Activated T-cell treated with anti-CD3 and anti-CD28 coated beads, Interleukin-2, amount 50 U/mL, for 1 hour (primary cell): ENCODE data around the gene TSC22D3.
"Not testable (repeated sequence)": the region's sequence is repeated elsewhere in the genome, so short reads cannot be mapped to it uniquely, and the experiment has no call there.

Experiments used
- DNase-seq: peaks from one replicate; pipeline ENCODE4 v3.0.0-alpha.2; 2020

Gene TSC22D3

GRCh38 chrX:107676559-107677378, 98.8 kb downstream of the TSC22D3 start:
- DNase-seq = peak; percentile 56

GRCh38 chrX:107675823-107676555, 99.6 kb downstream of the TSC22D3 start:
- DNase-seq = peak; percentile 30

GRCh38 chrX:107675365-107675654, 100.3 kb downstream of the TSC22D3 start:
- no peak for DNase-seq

- no peak for DNase-seq
Measured at GRCh38 chrX:107674480-107675364, 100.9 kb downstream of the TSC22D3 start.

- DNase-seq = peak; percentile 86
Measured at GRCh38 chrX:107673933-107674479, 101.6 kb downstream of the TSC22D3 start.

GRCh38 chrX:107673431-107673830, 102.2 kb downstream of the TSC22D3 start:
- DNase-seq = no peak

- DNase-seq = peak; percentile 77
Measured at GRCh38 chrX:107672955-107673378, 102.6 kb downstream of the TSC22D3 start.

GRCh38 chrX:107671256-107671655, 104.3 kb downstream of the TSC22D3 start:
- not testable (repeated sequence) for DNase-seq

- DNase-seq = no peak
Measured at GRCh38 chrX:107669885-107670628, 105.5 kb downstream of the TSC22D3 start.

- no peak for DNase-seq
Measured at GRCh38 chrX:107669261-107669660, 106.3 kb downstream of the TSC22D3 start.

- DNase-seq = not testable (repeated sequence)
Measured at GRCh38 chrX:107668710-107669109, 106.9 kb downstream of the TSC22D3 start.

GRCh38 chrX:107667426-107667825, 108.2 kb downstream of the TSC22D3 start:
- DNase-seq = no peak

GRCh38 chrX:107666931-107667330, 108.7 kb downstream of the TSC22D3 start:
- DNase-seq = no peak
